Head of caudate nucleus (tissue), 42 donors: ENCODE data around the gene KCNQ1.

Experiments used
- DNase-seq, 42 donors: peaks; one replicate each; pipeline versions ENCODE4 v3.0.0 to v3.0.0-alpha.2; 2020 to 2021; ENCODE audit warnings: mixed read lengths in 7 of 42
- intact Hi-C: fragments of 100-400 bp; cut with DNase I; formaldehyde crosslinking; loops from one replicate; pipeline ENCODE4 v1.15.0; 2022

KCNQ1 gene

GRCh38 chr11:2747248-2748027 lies 302.6 kb downstream of the KCNQ1 start:
- intact Hi-C loops = no loop called here
- DNase-seq = peak in 1 of 42 donors; percentile 10

- peak in 1 of 42 donors; percentile 8 for DNase-seq
- intact Hi-C loops = no loop called here
Measured at GRCh38 chr11:2748061-2748813, 303.4 kb downstream of the KCNQ1 start.

GRCh38 chr11:2748814-2749554 lies 304.2 kb downstream of the KCNQ1 start:
- intact Hi-C loops = no loop called here
- peak in 4 of 42 donors; percentile 5 to 15 (median 12) for DNase-seq

- intact Hi-C loops = no loop called here
- DNase-seq = peak in 5 of 42 donors; percentile 9 to 22 (median 13)
Measured at GRCh38 chr11:2750101-2750681, 305.4 kb downstream of the KCNQ1 start.

GRCh38 chr11:2750682-2751522 lies 306.1 kb downstream of the KCNQ1 start:
- peak in 38 of 42 donors; percentile 29 to 79 (median 54) for DNase-seq
- intact Hi-C loops = no loop called here

- intact Hi-C loops = no loop called here
- peak in 5 of 42 donors; percentile 11 to 23 (median 21) for DNase-seq
Measured at GRCh38 chr11:2751523-2752203, 306.9 kb downstream of the KCNQ1 start.

GRCh38 chr11:2752204-2752770 lies 307.5 kb downstream of the KCNQ1 start:
- DNase-seq = peak in 2 of 42 donors; percentile 12 to 25
- intact Hi-C loops = no loop called here

- intact Hi-C loops = no loop called here
- DNase-seq = peak in 3 of 42 donors; percentile 7 to 21 (median 10)
Measured at GRCh38 chr11:2752923-2753322, 308.1 kb downstream of the KCNQ1 start.

GRCh38 chr11:2754008-2754407 lies 309.2 kb downstream of the KCNQ1 start:
- intact Hi-C loops = no loop called here
- DNase-seq = peak in 1 of 42 donors; percentile 16

- intact Hi-C loops = no loop called here
- peak in 1 of 42 donors; percentile 5 for DNase-seq
Measured at GRCh38 chr11:2755071-2755470, 310.3 kb downstream of the KCNQ1 start.

GRCh38 chr11:2758751-2759150 lies 313.9 kb downstream of the KCNQ1 start:
- DNase-seq = peak in 11 of 42 donors; percentile 2 to 30 (median 7)
- intact Hi-C loops = no loop called here

GRCh38 chr11:2759228-2760195 lies 314.7 kb downstream of the KCNQ1 start:
- DNase-seq = peak in 17 of 42 donors; percentile 1 to 31 (median 9)

GRCh38 chr11:2760196-2760871 lies 315.5 kb downstream of the KCNQ1 start:
- peak in 14 of 42 donors; percentile 1 to 22 (median 6) for DNase-seq
- intact Hi-C loops = no loop called here

More at GRCh38 chr11:2759228-2760195, 314.7 kb downstream of the KCNQ1 start:
- intact Hi-C loops = no loop called here

- intact Hi-C loops = no loop called here
- DNase-seq = peak in 26 of 42 donors; percentile 1 to 37 (median 8)
Measured at GRCh38 chr11:2761131-2762030, 316.6 kb downstream of the KCNQ1 start.
